IMR-90 (cell line): ENCODE data around the gene ASS1. TPM values are rescaled to one million over a fixed set of nuclear protein-coding genes. Genes with fewer than 3 reads are reported as not detected.

Source experiments
- ATAC-seq: fragments of 200-7000 bp; cut with Tn5 transposase; 2 replicates; pipeline ENCODE4 v1.9.1; 2020; ENCODE audit warnings: low read depth, mild to moderate bottlenecking, moderate library complexity
- BruUV-seq: library from RNA; stranded (reverse); fragments of 400-500 nt; replicated peaks from 2 replicates; lab custom pipeline; 2021; lab: Mats Ljungman, UMichigan
- CTCF ChIA-PET: fragments of 300-600 bp; formaldehyde crosslinking; extraction: SDS; loops from one replicate; lab custom pipeline; 2021; ENCODE audit warnings: antibody characterized with exemption; lab: Yijun Ruan, JAX
- POLR2A ChIA-PET: fragments of 300-600 bp; sonication (Branson Sonifier 250); formaldehyde crosslinking; loops from one replicate; lab custom pipeline; 2022; ENCODE audit warnings: antibody characterized with exemption; ENCODE audit not compliant: unreplicated experiment; lab: Charles Lee
- DNase-seq: peaks from one replicate; pipeline ENCODE4 v3.0.0; 2013
- H2AFZ ChIP-seq: replicated peaks from 2 replicates; pipeline ENCODE3; 2013; ENCODE audit warnings: low read length, mild to moderate bottlenecking; ENCODE audit not compliant: poor library complexity
- H2AK5ac ChIP-seq: 2 replicates; pipeline ENCODE4 v1.6.1; 2013; ENCODE audit warnings: low read depth, low read length, inconsistent platforms
- H2AK9ac ChIP-seq: replicated peaks from 2 replicates; pipeline ENCODE3; 2013; ENCODE audit warnings: mild to moderate bottlenecking, low read depth, low read length, moderate library complexity; ENCODE audit not compliant: poor library complexity
- H2BK120ac ChIP-seq: 2 replicates; pipeline ENCODE4 v1.6.1; 2013; ENCODE audit warnings: low read depth, low read length, inconsistent platforms
- H2BK15ac ChIP-seq: 3 replicates; pipeline ENCODE4 v1.6.1; 2013; ENCODE audit warnings: low read depth, low read length, inconsistent platforms
- H2BK20ac ChIP-seq: 2 replicates; pipeline ENCODE4 v1.6.1; 2013; ENCODE audit warnings: low read depth, mild to moderate bottlenecking, inconsistent platforms, low read length, moderate library complexity
- H2BK5ac ChIP-seq: 2 replicates; pipeline ENCODE4 v1.6.1; 2013; ENCODE audit warnings: mild to moderate bottlenecking, low read depth, low read length, inconsistent platforms; ENCODE audit not compliant: poor library complexity, severe bottlenecking
- H3K14ac ChIP-seq: replicated peaks from 2 replicates; pipeline ENCODE4 v1.6.1; 2013; ENCODE audit warnings: low read depth, low read length, inconsistent platforms
- H3K18ac ChIP-seq: 2 replicates; pipeline ENCODE4 v1.6.1; 2013; ENCODE audit warnings: low read depth, low read length, control low read depth
- H3K23ac ChIP-seq: 2 replicates; pipeline ENCODE4 v1.6.1; 2013; ENCODE audit warnings: low read depth, low read length, inconsistent platforms
- H3K27ac ChIP-seq: 2 replicates; pipeline ENCODE4 v1.5.1; 2013; ENCODE audit warnings: mild to moderate bottlenecking, control low read depth, low read length; ENCODE audit not compliant: insufficient read depth
- H3K27me3 ChIP-seq: 2 replicates; pipeline ENCODE4 v1.6.1; 2013; ENCODE audit warnings: low read length; ENCODE audit not compliant: control insufficient read depth, insufficient read depth
- H3K36me3 ChIP-seq: 2 replicates; pipeline ENCODE4 v1.6.1; 2013; ENCODE audit warnings: low read length, mixed read lengths; ENCODE audit not compliant: control insufficient read depth, insufficient read depth
- H3K4ac ChIP-seq: 2 replicates; pipeline ENCODE4 v1.6.1; 2013; ENCODE audit warnings: low read depth, low read length, inconsistent platforms
- H3K4me1 ChIP-seq: 2 replicates; pipeline ENCODE4 v1.6.1; 2013; ENCODE audit warnings: low read length, mixed read lengths; ENCODE audit not compliant: control insufficient read depth, insufficient read depth
- H3K4me2 ChIP-seq: 2 replicates; pipeline ENCODE4 v1.6.1; 2013; ENCODE audit warnings: low read depth, mild to moderate bottlenecking, control low read depth, low read length, moderate library complexity
- H3K4me3 ChIP-seq: 2 replicates; pipeline ENCODE4 v1.5.1; 2013; ENCODE audit warnings: low read depth, mild to moderate bottlenecking, control low read depth, low read length, moderate library complexity; ENCODE audit not compliant: insufficient read depth
- H3K56ac ChIP-seq: 2 replicates; pipeline ENCODE4 v1.6.1; 2013; ENCODE audit warnings: low read length, inconsistent platforms; ENCODE audit not compliant: insufficient read depth; ENCODE audit errors: extremely low read depth
- H3K79me1 ChIP-seq, 2 experiments: 2 replicates each; pipeline ENCODE4 v1.6.1; 2013; ENCODE audit warnings: low read length in 2 of 2, inconsistent platforms in 1 of 2, low read depth in 1 of 2
- H3K9ac ChIP-seq: 2 replicates; pipeline ENCODE4 v1.6.1; 2013; ENCODE audit warnings: low read depth, low read length, control low read depth
- H3K9me1 ChIP-seq: 2 replicates; pipeline ENCODE4 v1.6.1; 2013; ENCODE audit warnings: low read length, inconsistent platforms; ENCODE audit not compliant: insufficient read depth
- H3K9me3 ChIP-seq: 2 replicates; pipeline ENCODE4 v1.6.1; 2013; ENCODE audit warnings: low read length; ENCODE audit not compliant: control insufficient read depth, insufficient read depth
- H4K20me1 ChIP-seq: 2 replicates; pipeline ENCODE4 v1.6.1; 2013; ENCODE audit warnings: low read length, inconsistent platforms; ENCODE audit not compliant: insufficient read depth
- H4K5ac ChIP-seq: 2 replicates; pipeline ENCODE4 v1.6.1; 2013; ENCODE audit warnings: mild to moderate bottlenecking, low read depth, low read length, control low read depth
- H4K8ac ChIP-seq, 2 experiments: 2 replicates each; pipeline ENCODE4 v1.6.1; 2013; ENCODE audit warnings: low read depth in 2 of 2, low read length in 2 of 2, control low read depth in 1 of 2, inconsistent platforms in 1 of 2
- H4K91ac ChIP-seq: 2 replicates; pipeline ENCODE4 v1.6.1; 2013; ENCODE audit warnings: low read depth, low read length, inconsistent platforms; ENCODE audit not compliant: insufficient read depth
- BHLHE40 ChIP-seq: fragments of 150-350 bp; IDR thresholded peaks from 2 replicates; pipeline ENCODE4 v1.6.1; 2016; ENCODE audit warnings: mild to moderate bottlenecking, low read depth, low read length
- CEBPB ChIP-seq: IDR thresholded peaks from 2 replicates; pipeline ENCODE4 v1.6.1; 2012; ENCODE audit warnings: low read depth, low read length, improper control_type of control experiment
- CTCF ChIP-seq: conservative IDR thresholded peaks from 2 replicates; pipeline ENCODE4 v1.5.1; 2012; ENCODE audit warnings: mild to moderate bottlenecking, low read depth, low read length, improper control_type of control experiment
- ELK1 ChIP-seq: fragments of 150-350 bp; IDR thresholded peaks from 2 replicates; pipeline ENCODE4 v1.6.1; 2016; ENCODE audit warnings: low read depth, mild to moderate bottlenecking, low read length, moderate library complexity, borderline replicate concordance
- FOS ChIP-seq: fragments of 150-350 bp; IDR thresholded peaks from 2 replicates; pipeline ENCODE4 v1.6.1; 2016; ENCODE audit warnings: low read depth, low read length
- MAFK ChIP-seq: IDR thresholded peaks from 2 replicates; pipeline ENCODE4 v1.6.1; 2012; ENCODE audit warnings: low read depth, low read length, improper control_type of control experiment
- MAZ ChIP-seq: IDR thresholded peaks from 2 replicates; pipeline ENCODE4 v1.6.1; 2012; ENCODE audit warnings: low read depth, mild to moderate bottlenecking, low read length, improper control_type of control experiment, moderate library complexity, borderline replicate concordance
- MXI1 ChIP-seq: IDR thresholded peaks from 2 replicates; pipeline ENCODE4 v1.6.1; 2012; ENCODE audit warnings: low read depth, mild to moderate bottlenecking, low read length, moderate library complexity, borderline replicate concordance
- NFE2L2 ChIP-seq: fragments of 150-350 bp; IDR thresholded peaks from 2 replicates; pipeline ENCODE4 v1.6.1; 2016; ENCODE audit warnings: low read depth, mild to moderate bottlenecking, low read length
- POLR2A ChIP-seq: IDR thresholded peaks from 2 replicates; pipeline ENCODE4 v1.6.1; 2012; ENCODE audit warnings: mild to moderate bottlenecking, low read depth, low read length
- RAD21 ChIP-seq: IDR thresholded peaks from 2 replicates; pipeline ENCODE4 v1.6.1; 2012; ENCODE audit warnings: low read length, improper control_type of control experiment
- RFX5 ChIP-seq: IDR thresholded peaks from 2 replicates; pipeline ENCODE4 v1.8.0; 2012; ENCODE audit warnings: low read depth, mild to moderate bottlenecking, low read length, moderate library complexity
- SMC3 ChIP-seq: fragments of 150-350 bp; IDR thresholded peaks from 2 replicates; pipeline ENCODE4 v1.6.1; 2016; ENCODE audit warnings: low read depth, mild to moderate bottlenecking, antibody characterized with exemption, low read length, moderate library complexity
- WGBS, 2 experiments: methylation state at CpG; one replicate each; pipeline versions ENCODE4 v1.1.5 to v1.1.7; 2013; ENCODE audit warnings: missing lambda C conversion rate in 2 of 2; ENCODE audit not compliant: insufficient read length in 1 of 2; ENCODE audit errors: extremely low coverage in 2 of 2; 5-methylcytosine and 5-hydroxymethylcytosine counted together
- dilution Hi-C: fragments of 300-500 bp; cut with HindIII; formaldehyde crosslinking; loops from one replicate; pipeline ENCODE4 v1.14.3; 2018; ENCODE audit warnings: low sequenced_read_pairs; ENCODE audit not compliant: unreplicated experiment
- in situ Hi-C: fragments of 300-500 bp; cut with MboI; formaldehyde crosslinking; loops from 3 replicates; pipeline ENCODE4 v1.14.3; 2019; ENCODE audit warnings: low sequenced_read_pairs, inconsistent platforms, mixed read lengths
- intact Hi-C: fragments of 100-400 bp; cut with micrococcal nuclease; formaldehyde crosslinking; loops from 2 replicates; pipeline ENCODE4 v1.10.0; 2022
- polyA plus RNA-seq, 3 experiments: library from polyadenylated mRNA; depleted of rRNA; stranded (reverse); fragments of >200 nt; gene quantifications; 2 replicates each; pipeline ENCODE4 v1.2.3, GENCODE V29; 2012; ENCODE audit warnings: low replicate concordance in 1 of 3
- total RNA-seq: library from RNA; depleted of rRNA; stranded (reverse); fragments of >200 nt; gene quantifications from 2 replicates; pipeline ENCODE4 v1.2.3, GENCODE V29; 2012
- TF ChIP-seq, protein P1 (sequence below): fragments of 150-350 bp; IDR thresholded peaks from 2 replicates; pipeline ENCODE4 v1.6.1; 2017; ENCODE audit warnings: mild to moderate bottlenecking, antibody characterized with exemption, low read length, low read depth

The ASS1 gene
- total and polyA plus RNA-seq, 2 of the 4 experiments (the other 2 are of a cell fraction) = 39.6 to 41.9 TPM

DNA sequence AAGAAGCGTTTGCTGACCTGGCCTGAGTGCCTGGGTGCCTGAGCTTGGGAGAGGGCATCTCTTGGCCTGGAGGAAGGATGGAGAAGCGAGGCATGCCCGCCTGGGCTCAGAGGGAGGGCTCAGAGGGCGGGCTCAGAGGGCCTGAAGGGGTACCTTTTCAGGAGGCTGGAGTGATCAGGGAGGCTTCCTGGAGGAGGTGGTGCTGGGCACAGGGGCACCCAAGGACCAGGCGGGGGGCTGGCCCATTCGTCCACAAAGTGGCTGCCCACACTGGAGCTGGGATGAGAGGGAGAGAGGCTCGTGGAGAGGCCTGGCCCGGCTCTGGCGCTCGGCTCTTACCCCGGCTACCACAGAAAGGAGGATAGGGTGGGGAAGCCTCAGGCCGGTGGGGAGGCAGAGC, 32.8 kb downstream of the ASS1 start:
- BruUV-seq = no TSS peak
- DNase-seq = no peak
- ChIA-PET CTCF (no interaction called here), POLR2A (no interaction called here)
- H3K23ac ChIP-seq = no peak overlapping the region
- TF ChIP-seq FOS (no peak), ELK1 (no peak), MAFK (no peak), BHLHE40 (no peak), NFE2L2 (no peak), POLR2A (no peak), RAD21 (no peak), SMC3 (no peak), CTCF (no peak), CEBPB (no peak), MXI1 (no peak), RFX5 (no peak), MAZ (no peak)
- TF ChIP-seq, protein P1, sequence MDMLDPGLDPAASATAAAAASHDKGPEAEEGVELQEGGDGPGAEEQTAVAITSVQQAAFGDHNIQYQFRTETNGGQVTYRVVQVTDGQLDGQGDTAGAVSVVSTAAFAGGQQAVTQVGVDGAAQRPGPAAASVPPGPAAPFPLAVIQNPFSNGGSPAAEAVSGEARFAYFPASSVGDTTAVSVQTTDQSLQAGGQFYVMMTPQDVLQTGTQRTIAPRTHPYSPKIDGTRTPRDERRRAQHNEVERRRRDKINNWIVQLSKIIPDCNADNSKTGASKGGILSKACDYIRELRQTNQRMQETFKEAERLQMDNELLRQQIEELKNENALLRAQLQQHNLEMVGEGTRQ = no peak
- no peak overlapping the region for H2AK5ac ChIP-seq
- no peaks in the 10 kb centered on the region for H3K36me3 ChIP-seq
- H2AFZ ChIP-seq = no peak overlapping the region
- H3K14ac ChIP-seq = no peak overlapping the region
- intact Hi-C loops = no loop called here
- no peak overlapping the region for H4K5ac ChIP-seq
- no peak overlapping the region for H2BK120ac ChIP-seq
- H3K18ac ChIP-seq = no peak overlapping the region
- no peak overlapping the region for H3K27ac ChIP-seq
- no peak overlapping the region for H4K91ac ChIP-seq
- in situ Hi-C loops = no loop called here
- no peaks in the 10 kb centered on the region for H3K4me1 ChIP-seq
- H2BK15ac ChIP-seq = no peak overlapping the region
- no peaks in the 10 kb centered on the region for H3K79me1 ChIP-seq
- no peak overlapping the region for H3K4me2 ChIP-seq
- no CpG with 5 or more reads among the region's 12 CpGs for WGBS, 2 experiments
- no peak overlapping the region for H3K4ac ChIP-seq
- H2BK20ac ChIP-seq = no peak overlapping the region
- H4K20me1 ChIP-seq = no peaks in the 10 kb centered on the region
- no peak overlapping the region for H2AK9ac ChIP-seq
- H2BK5ac ChIP-seq = no peak overlapping the region
- no peak overlapping the region for H3K56ac ChIP-seq
- no peak overlapping the region for H4K8ac ChIP-seq
- dilution Hi-C loops = no loop called here
- H3K4me3 ChIP-seq = no peak overlapping the region
- H3K9me3 ChIP-seq = no peaks in the 10 kb centered on the region
- no peak for ATAC-seq
- no peaks in the 10 kb centered on the region for H3K9me1 ChIP-seq
- no peak overlapping the region for H3K9ac ChIP-seq
- H3K27me3 ChIP-seq = peaks cover 21% of the 10 kb centered on the region
